Mucosa of descending colon (tissue), 3 donors: Measurements from ENCODE around the gene PTPRT. TPM values are rescaled to one million over a fixed set of nuclear protein-coding genes. Genes with fewer than 3 reads are reported as not detected.

Experiments used
- ATAC-seq: fragments of 200-7000 bp; cut with Tn5 transposase; one replicate; pipeline ENCODE4 v1.9.1; 2020; ENCODE audit warnings: mild to moderate bottlenecking, moderate library complexity
- DNase-seq, 3 donors: peaks; one replicate each; pipeline ENCODE4 v3.0.0-alpha.2; 2020
- H3K36me3 ChIP-seq: fragments of 200-600 bp; one replicate; pipeline ENCODE4 v1.8.0; 2021; ENCODE audit warnings: low read depth, mild to moderate bottlenecking
- H3K4me1 ChIP-seq: fragments of 200-600 bp; one replicate; pipeline ENCODE4 v1.8.0; 2021; ENCODE audit warnings: low read depth, mild to moderate bottlenecking
- H3K4me3 ChIP-seq: fragments of 200-600 bp; one replicate; pipeline ENCODE4 v1.8.0; 2021; ENCODE audit warnings: mild to moderate bottlenecking
- H3K9me3 ChIP-seq: fragments of 200-600 bp; one replicate; pipeline ENCODE4 v1.8.0; 2021; ENCODE audit warnings: mild to moderate bottlenecking
- intact Hi-C, 2 donors: fragments of 100-400 bp; cut with DNase I in 1 of 2; cut with micrococcal nuclease in 1 of 2; formaldehyde crosslinking; loops; one replicate each; pipeline versions ENCODE4 v1.11.0 to v1.11.1; 2022; cut with DNase I, micrococcal nuclease
- total RNA-seq, 3 donors: library from RNA; stranded (reverse); fragmentation: NEBNext Ultra II Directional in 2 of 3; extraction: Animal tissue kit (Norgen Biotek cat#: 25700) in 2 of 3; gene quantifications; one replicate each; pipeline versions ENCODE4 v1.2.1 to v1.2.4, GENCODE V29; 2021 to 2023
- TF ChIP-seq, protein P1 (sequence below): fragments of 200-600 bp; IDR thresholded peaks from one replicate; pipeline ENCODE4 v1.8.0; 2022; ENCODE audit warnings: antibody characterized with exemption, mild to moderate bottlenecking
- donor health status: DM: no; HTN: no; CAD: no; lungs with moderate emphysema.
- donor health status: DM: no; HTN: no; CAD: no.
- donor health status: DM: no; HTN: yes; CAD: no.

Gene PTPRT
- total RNA-seq, 3 donors from 2014 or later = 0.19 to 0.43 (median 0.38) TPM

DNA sequence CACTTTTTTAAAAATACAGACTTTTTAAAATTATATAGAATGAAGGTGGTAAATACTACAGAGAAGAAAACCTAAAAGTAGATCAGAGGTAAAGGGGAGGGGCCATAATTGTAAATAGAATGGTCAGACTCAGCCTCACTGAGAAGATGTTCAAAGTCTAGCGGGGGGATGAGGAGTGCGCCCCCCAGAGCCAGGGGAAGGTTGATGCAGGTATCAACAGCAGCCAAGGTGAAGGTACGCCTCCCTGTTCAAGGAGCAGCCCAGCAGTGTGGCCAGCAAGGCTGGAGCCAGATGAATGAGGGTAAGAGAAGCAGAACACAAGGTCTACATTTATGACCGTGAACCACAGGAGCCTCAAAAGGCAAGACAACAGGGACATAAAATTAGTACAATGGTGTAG is 204.1 kb downstream of the PTPRT start:
- ATAC-seq = no peak
- no peaks in the 10 kb centered on the region for H3K9me3 ChIP-seq
- H3K4me1 ChIP-seq = no peaks in the 10 kb centered on the region
- H3K4me3 ChIP-seq = no peak overlapping the region
- no peaks in the 10 kb centered on the region for H3K36me3 ChIP-seq
- intact Hi-C loops = no loop called here
- no peak for DNase-seq
- TF ChIP-seq, protein P1, sequence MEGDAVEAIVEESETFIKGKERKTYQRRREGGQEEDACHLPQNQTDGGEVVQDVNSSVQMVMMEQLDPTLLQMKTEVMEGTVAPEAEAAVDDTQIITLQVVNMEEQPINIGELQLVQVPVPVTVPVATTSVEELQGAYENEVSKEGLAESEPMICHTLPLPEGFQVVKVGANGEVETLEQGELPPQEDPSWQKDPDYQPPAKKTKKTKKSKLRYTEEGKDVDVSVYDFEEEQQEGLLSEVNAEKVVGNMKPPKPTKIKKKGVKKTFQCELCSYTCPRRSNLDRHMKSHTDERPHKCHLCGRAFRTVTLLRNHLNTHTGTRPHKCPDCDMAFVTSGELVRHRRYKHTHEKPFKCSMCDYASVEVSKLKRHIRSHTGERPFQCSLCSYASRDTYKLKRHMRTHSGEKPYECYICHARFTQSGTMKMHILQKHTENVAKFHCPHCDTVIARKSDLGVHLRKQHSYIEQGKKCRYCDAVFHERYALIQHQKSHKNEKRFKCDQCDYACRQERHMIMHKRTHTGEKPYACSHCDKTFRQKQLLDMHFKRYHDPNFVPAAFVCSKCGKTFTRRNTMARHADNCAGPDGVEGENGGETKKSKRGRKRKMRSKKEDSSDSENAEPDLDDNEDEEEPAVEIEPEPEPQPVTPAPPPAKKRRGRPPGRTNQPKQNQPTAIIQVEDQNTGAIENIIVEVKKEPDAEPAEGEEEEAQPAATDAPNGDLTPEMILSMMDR = no peak

DNA sequence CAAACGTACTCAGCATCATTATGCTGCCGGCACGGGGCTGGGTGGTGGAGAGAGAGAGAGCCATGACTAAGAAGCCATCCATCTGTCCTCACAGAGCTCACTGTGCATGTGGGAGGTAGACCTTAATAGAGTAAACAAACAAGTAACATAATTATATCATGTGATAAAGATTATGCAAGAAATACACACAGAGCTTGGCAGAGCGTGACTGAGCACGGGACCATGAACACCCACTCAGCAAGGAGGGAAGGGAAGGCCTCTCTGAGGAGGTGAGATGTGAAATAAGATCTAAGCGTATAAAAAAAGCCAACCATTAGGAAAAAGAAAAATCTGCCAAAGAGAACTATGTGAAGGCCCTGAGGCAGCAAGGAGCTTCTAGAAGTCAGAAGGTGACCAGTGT is 207.5 kb downstream of the PTPRT start:
- intact Hi-C loops = no loop called here
- ATAC-seq (no peak), DNase-seq (no peak)
- H3K36me3 ChIP-seq = no peaks in the 10 kb centered on the region
- no peaks in the 10 kb centered on the region for H3K4me1 ChIP-seq
- no peak overlapping the region for H3K4me3 ChIP-seq
- TF ChIP-seq, protein P1 = no peak
- no peaks in the 10 kb centered on the region for H3K9me3 ChIP-seq

DNA sequence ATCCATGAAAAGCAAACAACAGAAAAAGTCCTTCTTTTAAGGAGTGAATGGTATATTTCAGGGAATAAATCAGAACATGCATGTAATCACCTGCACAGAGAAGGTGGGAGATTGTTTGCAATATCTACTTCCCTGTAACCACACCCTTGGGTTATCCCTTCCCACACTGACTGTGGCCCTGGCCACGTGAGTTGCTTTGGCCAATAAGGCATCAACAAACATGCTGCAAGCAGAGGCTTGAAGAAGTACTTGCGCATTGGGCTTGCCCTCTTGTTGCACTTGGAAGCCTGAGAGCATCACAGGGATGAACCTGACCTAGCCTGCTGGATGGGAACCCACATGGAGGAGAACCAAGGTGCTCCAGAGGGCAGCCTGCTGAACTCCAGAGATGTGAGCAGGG is 208.5 kb downstream of the PTPRT start:
- no peak for DNase-seq
- H3K36me3 ChIP-seq = no peaks in the 10 kb centered on the region
- no peaks in the 10 kb centered on the region for H3K4me1 ChIP-seq
- no peak overlapping the region for H3K4me3 ChIP-seq
- TF ChIP-seq, protein P1 = no peak
- H3K9me3 ChIP-seq = no peaks in the 10 kb centered on the region
- intact Hi-C loops = no loop called here
- ATAC-seq = no peak

DNA sequence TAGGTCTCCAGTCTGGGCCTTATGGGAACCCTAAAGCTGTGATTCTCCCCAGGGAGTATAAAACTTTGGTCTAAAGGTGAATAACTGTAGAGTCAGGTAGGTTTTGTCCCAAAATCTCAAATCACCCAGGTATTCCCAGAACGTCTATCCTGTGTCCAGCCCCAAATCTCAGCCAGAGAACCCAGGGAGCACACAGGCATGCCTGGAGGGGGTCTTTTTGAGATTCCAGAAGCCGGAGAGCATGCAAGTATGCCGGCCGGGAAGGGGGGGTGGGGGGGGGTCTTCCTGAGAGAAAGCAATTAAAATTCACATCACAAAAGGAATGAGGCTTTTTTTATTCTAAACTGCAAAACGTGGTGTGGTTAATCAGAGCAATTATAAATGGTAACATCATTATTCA is 210.0 kb downstream of the PTPRT start:
- no peak overlapping the region for H3K4me3 ChIP-seq
- intact Hi-C loops = no loop called here
- TF ChIP-seq, protein P1 = no peak
- ATAC-seq (no peak), DNase-seq (no peak)
- no peaks in the 10 kb centered on the region for H3K4me1 ChIP-seq
- H3K9me3 ChIP-seq = no peaks in the 10 kb centered on the region
- H3K36me3 ChIP-seq = no peaks in the 10 kb centered on the region

DNA sequence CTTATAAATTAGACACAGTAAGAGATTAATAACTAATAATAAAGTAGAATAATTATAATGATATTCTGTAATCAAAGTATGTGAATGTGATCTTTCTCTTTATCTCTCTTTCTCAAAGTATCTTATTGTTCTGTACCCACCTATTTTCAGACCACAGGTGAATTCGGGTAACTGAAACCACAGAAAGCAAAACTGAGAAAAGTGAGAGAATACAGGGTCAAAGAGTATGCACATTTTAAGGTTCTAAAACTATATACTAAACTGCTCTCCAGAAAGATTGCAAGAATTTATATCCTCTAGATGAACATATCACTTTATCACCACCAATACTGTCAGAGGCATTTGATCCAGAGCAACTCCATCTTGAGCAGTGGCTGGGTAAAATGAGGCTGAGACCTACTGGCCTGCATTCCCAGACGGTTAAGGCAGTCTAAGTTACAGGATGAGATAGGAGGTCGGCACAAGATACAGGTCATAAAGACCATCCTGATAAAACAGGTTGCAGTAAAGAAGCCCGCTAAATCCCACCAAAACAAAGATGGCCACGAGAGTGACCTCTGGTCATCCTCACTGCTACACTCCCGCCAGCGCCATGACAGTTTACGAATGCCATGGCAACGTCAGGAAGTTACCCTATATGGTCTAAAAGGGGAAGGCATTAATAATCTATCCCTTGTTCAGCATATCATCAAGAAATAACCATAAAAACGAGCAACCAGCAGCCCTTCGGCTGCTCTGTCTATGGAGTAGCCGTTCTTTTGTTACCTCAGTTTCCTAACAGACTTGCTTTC is 211.3 kb downstream of the PTPRT start:
- no peaks in the 10 kb centered on the region for H3K36me3 ChIP-seq
- no peaks in the 10 kb centered on the region for H3K4me1 ChIP-seq
- ATAC-seq (no peak), DNase-seq (no peak)
- no peaks in the 10 kb centered on the region for H3K9me3 ChIP-seq
- intact Hi-C loops = no loop called here
- TF ChIP-seq, protein P1 = no peak
- no peak overlapping the region for H3K4me3 ChIP-seq
